Cardiac muscle cell (in vitro differentiated cells and primary cell): ENCODE measurements around the gene CBFA2T3. TPM values are rescaled to one million over a fixed set of nuclear protein-coding genes. Genes with fewer than 3 reads are reported as not detected.

Experiments used
- DNase-seq, 2 donors: peaks; one replicate each; pipeline versions ENCODE4 v3.0.0 to v3.0.0-alpha.2; 2010 to 2017; ENCODE audit warnings: low read depth in 1 of 2, low spot score in 1 of 2
- H3K27ac ChIP-seq: fragments of 200-600 bp; sonication (generic); 2 replicates; pipeline ENCODE4 v1.5.1; 2016
- H3K27me3 ChIP-seq: fragments of 200-600 bp; sonication (generic); 2 replicates; pipeline ENCODE4 v1.6.0; 2016; ENCODE audit warnings: control low read depth
- H3K36me3 ChIP-seq: fragments of 200-600 bp; sonication (generic); 2 replicates; pipeline ENCODE4 v1.5.1; 2016; ENCODE audit warnings: control low read depth
- H3K4me1 ChIP-seq: fragments of 200-600 bp; sonication (generic); 2 replicates; pipeline ENCODE4 v1.8.1; 2017; ENCODE audit warnings: low read depth, mild to moderate bottlenecking, mixed run types
- H3K4me3 ChIP-seq: fragments of 200-600 bp; sonication (generic); 2 replicates; pipeline ENCODE4 v1.5.1; 2016; ENCODE audit warnings: mild to moderate bottlenecking
- H3K9me3 ChIP-seq: fragments of 200-600 bp; sonication (generic); 2 replicates; pipeline ENCODE4 v1.5.1; 2017; ENCODE audit warnings: low read depth, mild to moderate bottlenecking, control low read depth
- polyA plus RNA-seq: library from polyadenylated mRNA; unstranded; fragments of >200 nt; fragmentation: Nextera tagmentation; extraction: Ambion mirVana; gene quantifications from 2 replicates; pipeline ENCODE4 v1.2.1, GENCODE V29; 2016
- total RNA-seq: library from RNA; depleted of rRNA; stranded (reverse); fragments of >200 nt; gene quantifications from 2 replicates; pipeline ENCODE4 v1.2.3, GENCODE V29; 2016
- TF ChIP-seq, protein P1 (sequence below): IDR thresholded peaks from 2 replicates; pipeline ENCODE4 v1.5.1; 2012; ENCODE audit warnings: low read depth, mild to moderate bottlenecking, low read length

CBFA2T3 gene
- total RNA-seq (0.21 and 0.69 TPM in 2 replicates), polyA plus RNA-seq (1.5 and 3.3 TPM in 2 replicates)

DNA sequence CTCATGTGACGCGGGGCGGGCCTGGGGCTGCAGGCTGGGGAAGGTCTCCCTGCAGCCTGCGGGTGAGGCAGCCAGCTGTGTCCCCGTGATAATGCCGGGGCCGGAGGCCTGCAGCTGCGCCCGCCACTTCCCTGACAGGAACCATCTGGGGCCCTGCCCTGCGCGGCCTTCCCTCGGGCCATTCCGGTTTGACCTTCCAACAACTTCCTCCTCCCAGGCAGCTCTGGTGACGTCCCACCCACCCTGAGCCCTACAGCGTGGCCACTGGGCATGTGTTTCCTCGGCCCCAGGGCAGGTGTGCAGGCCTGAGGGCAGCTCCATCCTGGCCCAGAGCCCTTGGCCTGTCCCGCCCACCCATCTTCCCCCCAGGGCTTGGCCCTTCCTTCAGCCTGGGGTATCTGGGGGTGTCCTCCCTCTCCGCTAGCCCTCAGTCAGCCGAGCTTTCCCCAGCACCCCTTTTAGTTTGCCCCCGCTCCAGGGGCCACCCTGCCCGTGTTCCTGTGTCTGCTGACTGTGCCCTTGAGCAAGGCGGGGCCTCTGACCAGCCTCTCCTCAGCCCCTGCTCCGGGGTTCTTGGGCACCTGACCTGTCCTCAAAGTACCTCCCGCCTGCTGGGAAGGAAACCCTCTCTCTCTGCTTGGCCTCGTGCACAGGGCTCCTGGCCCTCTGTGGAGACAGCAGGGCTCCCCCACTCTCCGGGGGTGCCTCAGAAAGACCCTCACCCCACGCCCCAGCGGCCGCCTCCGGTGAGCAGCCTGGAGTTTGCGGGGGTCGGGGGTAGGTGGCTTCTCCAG, at the start of gene CBFA2T3:
TSS of gene CBFA2T3 (minus strand) at position 190 of the 794 bp plus-strand sequence. CDS start 400 bp downstream, outside the sequence.
- Histone ChIP-seq H3K4me3 (no peak within 1 kb of the TSS), H3K36me3 (no peaks in the 10 kb centered on the region), H3K27ac (no peak within 1 kb of the TSS), H3K4me1 (peaks cover 14% of the 10 kb centered on the region), H3K27me3 (no peaks in the 10 kb centered on the region), H3K9me3 (no peaks in the 10 kb centered on the region)
- peak in 1 of 2 donors; percentile 40 for DNase-seq
- TF ChIP-seq, protein P1, sequence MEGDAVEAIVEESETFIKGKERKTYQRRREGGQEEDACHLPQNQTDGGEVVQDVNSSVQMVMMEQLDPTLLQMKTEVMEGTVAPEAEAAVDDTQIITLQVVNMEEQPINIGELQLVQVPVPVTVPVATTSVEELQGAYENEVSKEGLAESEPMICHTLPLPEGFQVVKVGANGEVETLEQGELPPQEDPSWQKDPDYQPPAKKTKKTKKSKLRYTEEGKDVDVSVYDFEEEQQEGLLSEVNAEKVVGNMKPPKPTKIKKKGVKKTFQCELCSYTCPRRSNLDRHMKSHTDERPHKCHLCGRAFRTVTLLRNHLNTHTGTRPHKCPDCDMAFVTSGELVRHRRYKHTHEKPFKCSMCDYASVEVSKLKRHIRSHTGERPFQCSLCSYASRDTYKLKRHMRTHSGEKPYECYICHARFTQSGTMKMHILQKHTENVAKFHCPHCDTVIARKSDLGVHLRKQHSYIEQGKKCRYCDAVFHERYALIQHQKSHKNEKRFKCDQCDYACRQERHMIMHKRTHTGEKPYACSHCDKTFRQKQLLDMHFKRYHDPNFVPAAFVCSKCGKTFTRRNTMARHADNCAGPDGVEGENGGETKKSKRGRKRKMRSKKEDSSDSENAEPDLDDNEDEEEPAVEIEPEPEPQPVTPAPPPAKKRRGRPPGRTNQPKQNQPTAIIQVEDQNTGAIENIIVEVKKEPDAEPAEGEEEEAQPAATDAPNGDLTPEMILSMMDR: no peak

DNA sequence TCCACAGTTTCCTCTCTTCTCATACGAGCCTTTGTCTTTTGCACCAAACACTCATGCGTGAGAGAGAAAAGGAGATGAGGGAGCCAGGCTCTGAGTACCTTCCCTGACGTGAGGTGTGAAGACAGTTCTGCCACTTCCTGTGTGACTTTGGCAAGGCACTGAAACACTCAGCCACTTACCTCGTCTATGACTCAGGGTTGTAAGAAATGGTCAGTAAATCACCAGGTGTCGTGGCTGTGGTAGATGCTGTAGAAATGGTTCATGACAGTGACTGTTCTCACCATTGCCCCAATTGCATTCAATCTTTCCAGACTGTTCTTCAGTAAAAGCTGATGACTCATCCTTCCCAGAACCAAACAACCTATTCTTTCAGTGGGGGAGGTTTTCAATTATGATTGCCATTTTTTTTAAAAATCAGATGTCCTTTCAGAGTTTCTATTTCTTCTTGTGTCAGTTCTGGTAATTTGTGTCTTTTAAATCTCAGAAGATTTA, 49.2 kb upstream of the CBFA2T3 start:
- no peak overlapping the region for H3K4me3 ChIP-seq
- no peaks in the 10 kb centered on the region for H3K36me3 ChIP-seq
- DNase-seq: no peak
- no peaks in the 10 kb centered on the region for H3K9me3 ChIP-seq
- H3K4me1 ChIP-seq: no peaks in the 10 kb centered on the region
- H3K27me3 ChIP-seq: peaks cover 10% of the 10 kb centered on the region
- H3K27ac ChIP-seq: no peak overlapping the region
- TF ChIP-seq, protein P1: no peak

DNA sequence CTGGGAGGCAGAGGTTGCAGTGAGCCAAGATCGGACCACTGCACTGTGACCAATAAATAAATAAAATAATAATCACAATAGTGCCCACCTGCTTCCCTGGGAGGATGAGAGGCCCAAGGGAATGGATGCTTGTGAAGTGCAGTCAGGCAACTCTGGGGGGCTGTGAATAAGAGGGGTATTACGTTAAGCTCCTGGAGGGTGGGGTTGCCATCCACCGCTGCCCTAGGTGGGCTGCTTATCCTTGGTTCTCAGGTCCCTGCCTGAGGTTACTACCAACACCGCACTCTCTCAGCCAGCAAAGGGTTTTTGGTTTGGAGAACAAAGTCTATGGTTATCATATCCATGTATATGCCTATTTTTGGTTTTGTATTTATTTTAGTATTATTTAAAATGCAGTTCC, 48.6 kb upstream of the CBFA2T3 start:
- TF ChIP-seq, protein P1: no peak

DNA sequence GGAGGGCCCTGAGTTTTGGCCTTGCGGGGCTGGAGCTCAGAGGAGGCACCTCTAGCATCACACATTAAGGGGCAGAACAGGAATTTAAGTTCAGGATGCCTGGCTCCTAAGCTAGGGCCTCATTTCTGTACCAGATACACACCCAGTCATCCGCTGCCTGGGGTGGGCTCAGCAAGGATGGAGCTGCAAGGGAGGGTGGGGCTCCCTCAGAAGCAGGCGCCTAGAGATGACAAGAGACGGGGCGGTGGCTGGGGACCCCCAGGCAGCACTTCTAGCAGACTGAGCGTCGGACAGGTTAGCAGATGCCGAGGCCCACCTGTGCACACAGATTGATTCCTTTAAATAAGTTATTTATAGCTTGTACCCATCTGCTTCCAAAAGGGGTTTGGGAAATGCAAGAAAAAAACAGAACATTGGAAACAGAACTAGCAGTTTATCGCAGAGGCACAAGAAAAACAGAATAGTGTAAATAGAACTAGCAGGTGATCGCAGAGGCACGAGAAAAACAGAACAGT, 47.6 kb upstream of the CBFA2T3 start:
- DNase-seq: no peak
- H3K27ac ChIP-seq: no peak overlapping the region
- H3K4me1 ChIP-seq: no peaks in the 10 kb centered on the region
- no peaks in the 10 kb centered on the region for H3K36me3 ChIP-seq
- no peaks in the 10 kb centered on the region for H3K9me3 ChIP-seq
- TF ChIP-seq, protein P1: no peak
- H3K27me3 ChIP-seq: peaks cover 10% of the 10 kb centered on the region
- no peak overlapping the region for H3K4me3 ChIP-seq

More for the DNA sequence above, 48.6 kb upstream of the CBFA2T3 start:
- no peak overlapping the region for H3K4me3 ChIP-seq
- no peaks in the 10 kb centered on the region for H3K36me3 ChIP-seq
- H3K4me1 ChIP-seq: no peaks in the 10 kb centered on the region
- peaks cover 10% of the 10 kb centered on the region for H3K27me3 ChIP-seq
- no peaks in the 10 kb centered on the region for H3K9me3 ChIP-seq
- no peak for DNase-seq
- no peak overlapping the region for H3K27ac ChIP-seq

DNA sequence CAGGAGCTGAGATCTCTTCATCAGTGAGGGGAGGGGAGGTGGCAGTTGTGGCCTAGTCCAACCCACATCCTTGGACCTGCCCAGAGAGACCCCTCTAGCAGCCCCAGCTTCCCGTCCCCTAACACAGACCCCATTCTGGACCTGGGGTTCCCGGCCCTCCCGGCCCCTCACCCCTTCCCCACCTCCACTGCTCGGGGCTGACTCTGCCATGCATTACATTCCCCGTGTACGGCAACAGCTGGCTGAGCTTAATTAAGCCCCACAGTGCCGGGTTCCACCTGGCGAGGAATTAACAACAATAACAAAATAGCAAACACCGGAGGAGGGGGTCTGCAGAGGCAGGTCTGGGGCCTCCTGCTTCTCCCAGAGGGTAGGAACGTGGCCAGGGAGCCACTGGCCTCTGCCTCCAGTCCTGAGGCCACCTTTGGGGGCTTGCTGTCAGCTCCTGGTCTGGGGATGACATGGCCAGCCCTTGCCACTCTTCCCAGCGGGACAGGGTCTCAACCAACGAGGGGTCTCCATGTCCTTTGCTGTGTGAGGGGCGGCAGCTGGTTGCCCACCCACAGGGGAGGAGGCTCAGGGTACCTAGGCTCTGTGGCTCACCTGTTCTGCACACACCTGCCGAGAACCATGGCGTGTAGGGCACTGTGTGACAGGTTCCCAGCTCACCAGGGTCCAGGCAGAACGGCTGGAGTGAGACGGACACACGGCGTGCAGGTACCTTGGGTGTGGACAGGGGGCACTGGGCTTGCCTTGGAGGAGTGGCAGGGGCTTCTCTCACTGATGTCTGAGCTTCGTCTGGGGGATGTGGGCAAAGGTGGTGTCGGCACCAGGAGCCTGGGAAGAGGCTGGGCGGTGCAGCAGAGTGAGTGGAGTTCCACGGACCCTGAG, 46.9 kb upstream of the CBFA2T3 start:
- Histone ChIP-seq H3K9me3 (no peaks in the 10 kb centered on the region), H3K4me1 (no peaks in the 10 kb centered on the region), H3K27ac (no peak overlapping the region), H3K36me3 (no peaks in the 10 kb centered on the region), H3K27me3 (peaks cover 10% of the 10 kb centered on the region), H3K4me3 (no peak overlapping the region)
- DNase-seq: no peak
- TF ChIP-seq, protein P1: no peak
